Thyroid gland (tissue), 4 donors: ENCODE measurements around the gene HELT.

ENCODE experiments used
- POLR2A ChIP-seq, 2 donors: fragments of 450-650 bp; IDR thresholded peaks; one replicate each; pipeline ENCODE4 v1.6.1; 2017; ENCODE audit warnings: antibody characterized with exemption in 2 of 2, mild to moderate bottlenecking in 2 of 2, moderate library complexity in 1 of 2
- TF ChIP-seq, protein P1 (sequence below), 6 experiments: fragments of 200-600 bp in 3 of 6; fragments of 450-650 bp in 3 of 6; sonication (generic) in 3 of 6; IDR thresholded peaks; one replicate each; pipeline ENCODE4 v1.5.1; 2016 to 2019; ENCODE audit warnings: antibody characterized with exemption in 6 of 6, mild to moderate bottlenecking in 2 of 6, inconsistent platforms in 1 of 6, moderate library complexity in 1 of 6

DNA sequence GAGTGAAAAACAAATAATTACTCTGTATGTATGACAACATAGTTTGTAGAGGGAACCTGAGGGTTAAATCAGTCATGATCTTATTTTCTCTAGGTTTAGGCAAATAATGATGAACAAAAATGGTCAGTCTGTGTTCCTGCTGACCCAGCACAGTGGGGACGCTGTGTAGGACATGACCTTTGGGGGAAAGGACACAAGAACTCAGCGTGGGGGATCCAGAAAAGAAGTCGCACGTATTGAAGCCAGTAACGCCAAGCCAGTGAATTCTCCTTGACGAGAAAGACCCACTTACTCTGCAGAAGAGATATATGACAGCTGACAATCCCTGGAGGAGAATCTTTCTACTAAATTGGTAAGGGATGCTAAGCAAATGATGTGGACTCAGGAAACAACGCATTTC, 36.6 kb downstream of the HELT start:
- TF ChIP-seq, protein P1, sequence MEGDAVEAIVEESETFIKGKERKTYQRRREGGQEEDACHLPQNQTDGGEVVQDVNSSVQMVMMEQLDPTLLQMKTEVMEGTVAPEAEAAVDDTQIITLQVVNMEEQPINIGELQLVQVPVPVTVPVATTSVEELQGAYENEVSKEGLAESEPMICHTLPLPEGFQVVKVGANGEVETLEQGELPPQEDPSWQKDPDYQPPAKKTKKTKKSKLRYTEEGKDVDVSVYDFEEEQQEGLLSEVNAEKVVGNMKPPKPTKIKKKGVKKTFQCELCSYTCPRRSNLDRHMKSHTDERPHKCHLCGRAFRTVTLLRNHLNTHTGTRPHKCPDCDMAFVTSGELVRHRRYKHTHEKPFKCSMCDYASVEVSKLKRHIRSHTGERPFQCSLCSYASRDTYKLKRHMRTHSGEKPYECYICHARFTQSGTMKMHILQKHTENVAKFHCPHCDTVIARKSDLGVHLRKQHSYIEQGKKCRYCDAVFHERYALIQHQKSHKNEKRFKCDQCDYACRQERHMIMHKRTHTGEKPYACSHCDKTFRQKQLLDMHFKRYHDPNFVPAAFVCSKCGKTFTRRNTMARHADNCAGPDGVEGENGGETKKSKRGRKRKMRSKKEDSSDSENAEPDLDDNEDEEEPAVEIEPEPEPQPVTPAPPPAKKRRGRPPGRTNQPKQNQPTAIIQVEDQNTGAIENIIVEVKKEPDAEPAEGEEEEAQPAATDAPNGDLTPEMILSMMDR (IDR thresholded peaks at IDR 0.05) = no peak
- TF ChIP-seq POLR2A (IDR thresholded peaks at IDR 0.05) = no peak
